DND-41 (cell line): ENCODE data around the gene HMX1.

Experiments
- EZH2 ChIP-seq: IDR thresholded peaks from 3 replicates; pipeline ENCODE4 v1.6.1; 2012; ENCODE audit warnings: borderline replicate concordance, low read depth, mild to moderate bottlenecking, moderate library complexity, low read length, inconsistent platforms; ENCODE audit not compliant: severe bottlenecking
- TF ChIP-seq, protein P1 (sequence below): IDR thresholded peaks from 2 replicates; pipeline ENCODE4 v1.5.1; 2012; ENCODE audit warnings: borderline replicate concordance, low read length, moderate library complexity, mild to moderate bottlenecking; ENCODE audit not compliant: poor library complexity, severe bottlenecking; ENCODE audit errors: extremely low read depth

DNA sequence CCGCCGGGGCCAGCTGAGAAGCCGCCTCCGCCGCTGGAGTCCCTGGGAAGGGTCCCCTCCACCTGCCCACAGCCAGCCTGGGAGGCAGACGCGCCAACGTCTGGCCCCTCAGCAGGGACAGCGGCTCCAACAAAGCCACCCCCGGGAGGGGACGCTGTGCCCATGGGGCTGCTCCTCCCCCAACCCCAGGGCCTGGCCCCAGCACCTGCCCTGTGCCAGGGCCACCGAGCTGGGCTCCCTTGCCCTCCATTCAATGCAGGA is 6.1 kb upstream of the HMX1 start:
- no peak for TF ChIP-seq EZH2
- TF ChIP-seq, protein P1, sequence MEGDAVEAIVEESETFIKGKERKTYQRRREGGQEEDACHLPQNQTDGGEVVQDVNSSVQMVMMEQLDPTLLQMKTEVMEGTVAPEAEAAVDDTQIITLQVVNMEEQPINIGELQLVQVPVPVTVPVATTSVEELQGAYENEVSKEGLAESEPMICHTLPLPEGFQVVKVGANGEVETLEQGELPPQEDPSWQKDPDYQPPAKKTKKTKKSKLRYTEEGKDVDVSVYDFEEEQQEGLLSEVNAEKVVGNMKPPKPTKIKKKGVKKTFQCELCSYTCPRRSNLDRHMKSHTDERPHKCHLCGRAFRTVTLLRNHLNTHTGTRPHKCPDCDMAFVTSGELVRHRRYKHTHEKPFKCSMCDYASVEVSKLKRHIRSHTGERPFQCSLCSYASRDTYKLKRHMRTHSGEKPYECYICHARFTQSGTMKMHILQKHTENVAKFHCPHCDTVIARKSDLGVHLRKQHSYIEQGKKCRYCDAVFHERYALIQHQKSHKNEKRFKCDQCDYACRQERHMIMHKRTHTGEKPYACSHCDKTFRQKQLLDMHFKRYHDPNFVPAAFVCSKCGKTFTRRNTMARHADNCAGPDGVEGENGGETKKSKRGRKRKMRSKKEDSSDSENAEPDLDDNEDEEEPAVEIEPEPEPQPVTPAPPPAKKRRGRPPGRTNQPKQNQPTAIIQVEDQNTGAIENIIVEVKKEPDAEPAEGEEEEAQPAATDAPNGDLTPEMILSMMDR = no peak
